GM18861 (cell line): Measurements from ENCODE around the gene IRF4.
A peak's percentile ranks its signal among the peaks of the same experiment; 100 is the strongest.

ENCODE experiments used
- ATAC-seq: cut with Tn5 transposase; IDR thresholded peaks from one replicate; pipeline ENCODE4 v1.9.1; 2021; ENCODE audit not compliant: unreplicated experiment

IRF4 gene

GRCh38 chr6:379410-380181 is 12.0 kb upstream of the IRF4 start:
- peak; percentile 59 for ATAC-seq

GRCh38 chr6:380234-381218 is 11.0 kb upstream of the IRF4 start:
- no peak for ATAC-seq

- ATAC-seq = no peak
Measured at GRCh38 chr6:381742-382461, 9.7 kb upstream of the IRF4 start.

- ATAC-seq = no peak
Measured at GRCh38 chr6:382883-383810, 8.4 kb upstream of the IRF4 start.

GRCh38 chr6:383856-384255 is 7.7 kb upstream of the IRF4 start:
- no peak for ATAC-seq

GRCh38 chr6:384898-385297 is 6.7 kb upstream of the IRF4 start:
- ATAC-seq = no peak

- no peak for ATAC-seq
Measured at GRCh38 chr6:385614-386013, 5.9 kb upstream of the IRF4 start.

GRCh38 chr6:386688-387266 is 4.8 kb upstream of the IRF4 start:
- ATAC-seq = no peak

- no peak for ATAC-seq
Measured at GRCh38 chr6:387293-387741, 4.2 kb upstream of the IRF4 start.

- ATAC-seq = no peak
Measured at GRCh38 chr6:388202-388903, 3.2 kb upstream of the IRF4 start.

- ATAC-seq = no peak
Measured at GRCh38 chr6:389143-389542, 2.4 kb upstream of the IRF4 start.

GRCh38 chr6:389622-390021 is 1.9 kb upstream of the IRF4 start:
- peak; percentile 50 for ATAC-seq

- ATAC-seq = no peak
Measured at GRCh38 chr6:390914-391558, 516 bp upstream of the IRF4 start.

GRCh38 chr6:392441-393390 is 1.2 kb downstream of the IRF4 start:
- ATAC-seq = no peak

- no peak for ATAC-seq
Measured at GRCh38 chr6:393391-394221, 2.1 kb downstream of the IRF4 start.

GRCh38 chr6:394641-395289 is 3.2 kb downstream of the IRF4 start:
- no peak for ATAC-seq
